PC-3 (cell line): ENCODE results near the gene SPATA17. TPM values are rescaled to one million over a fixed set of nuclear protein-coding genes. Genes with fewer than 3 reads are reported as not detected.
A peak's percentile ranks its signal among the peaks of the same experiment; 100 is the strongest.

Experiments used
- ATAC-seq: fragments of 200-7000 bp; cut with Tn5 transposase; 2 replicates; pipeline ENCODE4 v1.9.1; 2020; ENCODE audit warnings: mild to moderate bottlenecking, moderate library complexity
- BruUV-seq: library from RNA; stranded (reverse); fragments of 400-500 nt; replicated peaks from 2 replicates; lab custom pipeline; 2021; lab: Mats Ljungman, UMichigan
- CTCF ChIA-PET: fragments of 300-600 bp; sonication (Branson Sonifier 250); formaldehyde crosslinking; loops from one replicate; lab custom pipeline; 2022; ENCODE audit warnings: antibody characterized with exemption; lab: Charles Lee
- POLR2A ChIA-PET: fragments of 300-600 bp; sonication (Branson Sonifier 250); formaldehyde crosslinking; loops from one replicate; lab custom pipeline; 2022; ENCODE audit warnings: antibody characterized with exemption; ENCODE audit not compliant: unreplicated experiment; lab: Charles Lee
- DNase-seq: peaks from one replicate; pipeline ENCODE4 v3.0.0-alpha.2; 2015
- H2AFZ ChIP-seq: fragments of 300-600 bp; sonication (generic); 2 replicates; pipeline ENCODE4 v1.6.0; 2016; ENCODE audit warnings: antibody characterized with exemption, low read length
- H3F3A ChIP-seq: fragments of 300-600 bp; sonication (generic); one replicate; pipeline ENCODE4 v1.6.0; 2017; ENCODE audit warnings: antibody characterized with exemption, low read length, control low read depth, mild to moderate bottlenecking; ENCODE audit not compliant: unreplicated experiment
- H3K27ac ChIP-seq: fragments of 300-600 bp; sonication (generic); 2 replicates; pipeline ENCODE4 v1.5.1; 2016; ENCODE audit warnings: mild to moderate bottlenecking, low read length
- H3K27me3 ChIP-seq: fragments of 300-600 bp; sonication (generic); 2 replicates; pipeline ENCODE4 v1.6.1; 2016; ENCODE audit warnings: low read length, mixed read lengths
- H3K36me3 ChIP-seq: fragments of 300-600 bp; sonication (generic); 2 replicates; pipeline ENCODE4 v1.6.1; 2016; ENCODE audit warnings: low read depth, mixed run types, low read length, mixed read lengths
- H3K4me1 ChIP-seq: fragments of 300-600 bp; sonication (generic); 2 replicates; pipeline ENCODE4 v1.5.1; 2016; ENCODE audit warnings: low read length; ENCODE audit not compliant: insufficient read depth
- H3K4me2 ChIP-seq: fragments of 300-600 bp; sonication (generic); 2 replicates; pipeline ENCODE4 v1.6.0; 2016; ENCODE audit warnings: low read length
- H3K4me3 ChIP-seq: fragments of 300-600 bp; sonication (generic); 2 replicates; pipeline ENCODE4 v1.5.1; 2016; ENCODE audit warnings: mild to moderate bottlenecking, low read length, mixed read lengths
- H3K79me2 ChIP-seq: fragments of 300-600 bp; sonication (generic); 2 replicates; pipeline ENCODE4 v1.6.1; 2017; ENCODE audit warnings: low read length, mixed read lengths
- H3K9ac ChIP-seq: fragments of 300-600 bp; sonication (generic); 2 replicates; pipeline ENCODE4 v1.6.0; 2016; ENCODE audit warnings: mild to moderate bottlenecking, low read length
- H3K9me2 ChIP-seq: fragments of 300-600 bp; sonication (generic); replicated peaks from 2 replicates; pipeline ENCODE4 v1.6.1; 2016; ENCODE audit warnings: mixed run types, low read length, mixed read lengths
- H3K9me3 ChIP-seq: fragments of 300-600 bp; sonication (generic); 2 replicates; pipeline ENCODE4 v1.6.1; 2016; ENCODE audit warnings: low read length, mixed read lengths
- H4K20me1 ChIP-seq: fragments of 300-600 bp; sonication (generic); 2 replicates; pipeline ENCODE4 v1.6.1; 2016; ENCODE audit warnings: low read length, mixed read lengths
- CTCF ChIP-seq: fragments of 300-600 bp; sonication (generic); conservative IDR thresholded peaks from 2 replicates; pipeline ENCODE4 v1.5.1; 2017; ENCODE audit warnings: antibody characterized with exemption, low read depth, mild to moderate bottlenecking, low read length
- EZH2 ChIP-seq: fragments of 300-600 bp; sonication (generic); IDR thresholded peaks from one replicate; pipeline ENCODE4 v1.6.1; 2017; ENCODE audit warnings: antibody characterized with exemption, mild to moderate bottlenecking, low read length; ENCODE audit not compliant: unreplicated experiment
- EZH2phosphoT487 ChIP-seq: fragments of 300-600 bp; sonication (generic); IDR thresholded peaks from 2 replicates; pipeline ENCODE4 v1.6.1; 2018; ENCODE audit warnings: mild to moderate bottlenecking, antibody characterized with exemption, low read length, borderline replicate concordance
- intact Hi-C: fragments of 100-400 bp; cut with micrococcal nuclease; formaldehyde crosslinking; loops from 2 replicates; pipeline ENCODE4 v1.9.0; 2023
- total RNA-seq: library from RNA; depleted of rRNA; stranded (reverse); fragments of >200 nt; gene quantifications from 2 replicates; pipeline ENCODE4 v1.2.3, GENCODE V29; 2014

Gene SPATA17
- total RNA-seq, 1 experiment from 2014 or later, result 3.3 TPM

- no peaks in the 10 kb centered on the region for H4K20me1 ChIP-seq
- ChIA-PET CTCF (interaction anchor here (0.6 kb wide), 1 partner anchor 887 kb away, joined by 9 read pairs; no protein-coding TSS in a partner anchor), POLR2A (interaction anchor here (0.6 to 0.7 kb wide), 2 partner anchors 272 to 305 kb away, joined by 3 read pairs; no protein-coding TSS in a partner anchor)
- no peaks in the 10 kb centered on the region for H3K9me2 ChIP-seq
- H3K4me1 ChIP-seq, result peaks cover 32% of the 10 kb centered on the region
- ATAC-seq (peak; percentile 55), DNase-seq (peak; percentile 88)
- no peaks in the 10 kb centered on the region for H3K9me3 ChIP-seq
- H3K36me3 ChIP-seq, result no peaks in the 10 kb centered on the region
- H2AFZ ChIP-seq, result no peak overlapping the region
- peak overlapping the region; percentile 37 for H3K4me2 ChIP-seq
- H3K4me3 ChIP-seq, result peak overlapping the region; percentile 6; the same call in 1 of the 2 replicates
- TF ChIP-seq EZH2phosphoT487 (no peak), EZH2 (no peak), CTCF (no peak)
- BruUV-seq, result no TSS peak
- H3K79me2 ChIP-seq, result no peaks in the 10 kb centered on the region
- no peaks in the 10 kb centered on the region for H3K27me3 ChIP-seq
- intact Hi-C loops, result loop anchor here (10.0 kb wide), 1 partner anchor 927 kb away; no protein-coding TSS in a partner anchor
- H3K27ac ChIP-seq, result peak overlapping the region; percentile 64
- peaks cover 9% of the 10 kb centered on the region for H3F3A ChIP-seq
- no peak overlapping the region for H3K9ac ChIP-seq
These were observed 260.8 kb downstream of the SPATA17 start for GRCh38 chr1:217891966-217892365.

- H4K20me1 ChIP-seq, result no peaks in the 10 kb centered on the region
- peaks cover 9% of the 10 kb centered on the region for H3F3A ChIP-seq
- no peak overlapping the region for H3K9ac ChIP-seq
- no peaks in the 10 kb centered on the region for H3K9me2 ChIP-seq
- TF ChIP-seq EZH2 (no peak), EZH2phosphoT487 (no peak), CTCF (no peak)
- H3K79me2 ChIP-seq, result no peaks in the 10 kb centered on the region
- H3K4me2 ChIP-seq, result peak overlapping the region; percentile 37
- peak overlapping the region; percentile 64 for H3K27ac ChIP-seq
- H3K36me3 ChIP-seq, result no peaks in the 10 kb centered on the region
- DNase-seq, result peak; percentile 87
- no peaks in the 10 kb centered on the region for H3K9me3 ChIP-seq
- H2AFZ ChIP-seq, result 0 out of 2 replicates have a peak overlapping the region, but pooled peaks have one; percentile 0
- peak; percentile 74 for ATAC-seq
- H3K4me3 ChIP-seq, result no peak overlapping the region; the same call in 1 of the 2 replicates
- intact Hi-C loops, result loop anchor here (10.0 kb wide), 1 partner anchor 928 kb away; no protein-coding TSS in a partner anchor
- H3K27me3 ChIP-seq, result no peaks in the 10 kb centered on the region
- ChIA-PET CTCF (no interaction called here), POLR2A (no interaction called here)
- peaks cover 34% of the 10 kb centered on the region for H3K4me1 ChIP-seq
- BruUV-seq, result no TSS peak
These were observed 261.6 kb downstream of the SPATA17 start for GRCh38 chr1:217892750-217893149.

- Histone ChIP-seq H3K9ac (no peak overlapping the region), H3K4me1 (peaks cover 34% of the 10 kb centered on the region), H3K36me3 (no peaks in the 10 kb centered on the region), H2AFZ (no peak overlapping the region), H4K20me1 (no peaks in the 10 kb centered on the region), H3K4me3 (no peak overlapping the region), H3K79me2 (no peaks in the 10 kb centered on the region), H3K4me2 (no peak overlapping the region), H3K9me2 (no peaks in the 10 kb centered on the region), H3K27me3 (no peaks in the 10 kb centered on the region), H3K9me3 (no peaks in the 10 kb centered on the region), H3K27ac (peak overlapping the region; percentile 15), H3F3A (peaks cover 9% of the 10 kb centered on the region)
- no TSS peak for BruUV-seq
- DNase-seq (no peak), ATAC-seq (no peak)
- ChIA-PET CTCF (no interaction called here), POLR2A (no interaction called here)
- TF ChIP-seq CTCF (no peak), EZH2 (no peak), EZH2phosphoT487 (no peak)
- intact Hi-C loops, result loop anchor here (10.0 kb wide), 1 partner anchor 931 kb away; no protein-coding TSS in a partner anchor
These were observed 264.7 kb downstream of the SPATA17 start for GRCh38 chr1:217895841-217896240.
